Naive B cell (primary cell): ENCODE measurements around the gene RUNDC3A. TPM values are rescaled to one million over a fixed set of nuclear protein-coding genes. Genes with fewer than 3 reads are reported as not detected.

Experiments used
- ATAC-seq, 2 donors: fragments of 150-1000 bp; cut with Tn5 transposase; 2 replicates each; pipeline ENCODE4 v1.10.0; 2021; ENCODE audit warnings: low read depth in 2 of 2, mild to moderate bottlenecking in 2 of 2, moderate library complexity in 2 of 2
- DNase-seq: peaks from one replicate; pipeline ENCODE4 v3.0.0; 2022
- H3K27ac Mint-ChIP-seq, 6 donors: one replicate each; pipeline ENCODE4 v1.8.0; 2020 to 2022; ENCODE audit warnings: mild to moderate bottlenecking in 6 of 6, mixed read lengths in 6 of 6, moderate library complexity in 5 of 6, inconsistent platforms in 2 of 6
- H3K27me3 Mint-ChIP-seq, 3 donors: one replicate each; pipeline ENCODE4 v1.8.0; 2021 to 2022; ENCODE audit warnings: mixed read lengths in 3 of 3, mild to moderate bottlenecking in 1 of 3
- H3K36me3 Mint-ChIP-seq, 2 donors: one replicate each; pipeline ENCODE4 v1.8.0; 2020 to 2022; ENCODE audit warnings: mixed read lengths in 2 of 2, inconsistent platforms in 1 of 2, mild to moderate bottlenecking in 1 of 2
- H3K4me1 Mint-ChIP-seq, 3 donors: one replicate each; pipeline ENCODE4 v1.8.0; 2020 to 2022; ENCODE audit warnings: mixed read lengths in 3 of 3, inconsistent platforms in 1 of 3, mild to moderate bottlenecking in 1 of 3, moderate library complexity in 1 of 3
- H3K4me3 Mint-ChIP-seq, 8 donors: one replicate each; pipeline ENCODE4 v1.8.0; 2020 to 2022; ENCODE audit warnings: mild to moderate bottlenecking in 8 of 8, mixed read lengths in 8 of 8, moderate library complexity in 8 of 8, inconsistent platforms in 2 of 8
- H3K9me3 Mint-ChIP-seq, 7 donors: one replicate each; pipeline ENCODE4 v1.8.0; 2020 to 2022; ENCODE audit warnings: mixed read lengths in 7 of 7, mild to moderate bottlenecking in 5 of 7, inconsistent platforms in 2 of 7, moderate library complexity in 1 of 7
- polyA plus RNA-seq, 6 donors: library from polyadenylated mRNA; unstranded; fragments of 300-500 nt; fragmentation: Illumina TruSeq; gene quantifications; one replicate each; pipeline ENCODE4 v1.2.3, GENCODE V29; 2021; ENCODE audit warnings: low read depth in 6 of 6

Gene RUNDC3A
- polyA plus RNA-seq, result under 1 TPM in 2 of 6 donors, not detected in 4; 0.13 to 0.16 TPM

GRCh38 chr17:44308320-44308818, at the start of gene RUNDC3A:
TSS of gene RUNDC3A (plus strand) at chr17:44308601. CDS start at chr17:44308833, 232 bp downstream.
- peaks cover 0 to 5% (median 0%) of the 10 kb centered on the region in 7 donors for H3K9me3 Mint-ChIP-seq
- peaks cover 24 to 29% (median 25%) of the 10 kb centered on the region in 3 donors for H3K4me1 Mint-ChIP-seq
- peak within 1 kb of the TSS in 1 of 6 donors; percentile 15 for H3K27ac Mint-ChIP-seq

GRCh38 chr17:44258811-44259351, 49.5 kb upstream of the RUNDC3A start:
- Mint-ChIP-seq H3K27me3 (peaks cover 0 to 35% (median 27%) of the 10 kb centered on the region in 3 donors), H3K4me3 (no peak overlapping the region), H3K9me3 (peaks cover 0 to 5% (median 0%) of the 10 kb centered on the region in 7 donors), H3K4me1 (peaks cover 0 to 4% (median 0%) of the 10 kb centered on the region in 3 donors), H3K27ac (no peak overlapping the region), H3K36me3 (no peaks in the 10 kb centered on the region)
- no peak for ATAC-seq
- DNase-seq, result no peak

More at GRCh38 chr17:44308320-44308818, at the start of gene RUNDC3A:
- Mint-ChIP-seq H3K4me3 (peak within 1 kb of the TSS; percentile 21 to 89 (median 67)), H3K27me3 (peaks cover 30 to 75% (median 59%) of the 10 kb centered on the region in 3 donors), H3K36me3 (no peaks in the 10 kb centered on the region)
- ATAC-seq (peak; percentile 89 to 91), DNase-seq (peak; percentile 82)

- H3K27ac Mint-ChIP-seq, result no peak overlapping the region
- peaks cover 0 to 4% (median 0%) of the 10 kb centered on the region in 3 donors for H3K4me1 Mint-ChIP-seq
- peaks cover 0 to 25% (median 23%) of the 10 kb centered on the region in 3 donors for H3K27me3 Mint-ChIP-seq
- no peak for DNase-seq
- H3K4me3 Mint-ChIP-seq, result no peak overlapping the region
- peaks cover 0 to 5% (median 0%) of the 10 kb centered on the region in 7 donors for H3K9me3 Mint-ChIP-seq
- no peaks in the 10 kb centered on the region for H3K36me3 Mint-ChIP-seq
- ATAC-seq, result no peak
Observed at GRCh38 chr17:44260296-44260695, 48.1 kb upstream of the RUNDC3A start.

GRCh38 chr17:44262654-44263225, 45.7 kb upstream of the RUNDC3A start:
- Mint-ChIP-seq H3K4me3 (no peak overlapping the region), H3K4me1 (no peaks in the 10 kb centered on the region), H3K27ac (no peak overlapping the region), H3K36me3 (no peaks in the 10 kb centered on the region), H3K9me3 (peaks cover 0 to 1% (median 0%) of the 10 kb centered on the region in 7 donors), H3K27me3 (peaks cover 0 to 14% (median 9%) of the 10 kb centered on the region in 3 donors)
- no peak for DNase-seq
- ATAC-seq, result no peak

GRCh38 chr17:44263345-44263902, 45.0 kb upstream of the RUNDC3A start:
- Mint-ChIP-seq H3K4me3 (peak overlapping the region in 1 of 8 donors; percentile 69), H3K36me3 (no peaks in the 10 kb centered on the region), H3K27ac (peak overlapping the region in 1 of 6 donors; percentile 5), H3K27me3 (peaks cover 0 to 17% (median 9%) of the 10 kb centered on the region in 3 donors), H3K9me3 (peaks cover 0 to 1% (median 0%) of the 10 kb centered on the region in 7 donors), H3K4me1 (no peaks in the 10 kb centered on the region)
- ATAC-seq, result no peak
- no peak for DNase-seq

GRCh38 chr17:44266402-44267164, 41.8 kb upstream of the RUNDC3A start:
- Mint-ChIP-seq H3K27ac (peak overlapping the region in 1 of 6 donors; percentile 59), H3K27me3 (peaks cover 0 to 32% (median 10%) of the 10 kb centered on the region in 3 donors), H3K36me3 (no peaks in the 10 kb centered on the region), H3K9me3 (peaks cover 0 to 1% (median 0%) of the 10 kb centered on the region in 7 donors), H3K4me1 (no peaks in the 10 kb centered on the region), H3K4me3 (no peak overlapping the region)
- DNase-seq (no peak), ATAC-seq (no peak)

- H3K27me3 Mint-ChIP-seq, result peaks cover 0 to 37% (median 15%) of the 10 kb centered on the region in 3 donors
- DNase-seq (no peak), ATAC-seq (no peak)
- no peaks in the 10 kb centered on the region for H3K4me1 Mint-ChIP-seq
- H3K27ac Mint-ChIP-seq, result no peak overlapping the region
- peaks cover 0 to 1% (median 0%) of the 10 kb centered on the region in 7 donors for H3K9me3 Mint-ChIP-seq
- no peaks in the 10 kb centered on the region for H3K36me3 Mint-ChIP-seq
- no peak overlapping the region for H3K4me3 Mint-ChIP-seq
Observed at GRCh38 chr17:44267165-44267455, 41.3 kb upstream of the RUNDC3A start.

GRCh38 chr17:44267818-44268490, 40.4 kb upstream of the RUNDC3A start, which contains the start of gene SLC4A1:
TSS of gene SLC4A1 (minus strand) at chr17:44268135. CDS start at chr17:44262866, 5,269 bp downstream.
- Mint-ChIP-seq H3K4me3 (no peak within 1 kb of the TSS), H3K27ac (no peak within 1 kb of the TSS), H3K9me3 (peaks cover 0 to 3% (median 0%) of the 10 kb centered on the region in 7 donors), H3K36me3 (no peaks in the 10 kb centered on the region), H3K27me3 (peaks cover 0 to 39% (median 19%) of the 10 kb centered on the region in 3 donors), H3K4me1 (no peaks in the 10 kb centered on the region)
- no peak for ATAC-seq
- no peak for DNase-seq

GRCh38 chr17:44268709-44269534, 39.5 kb upstream of the RUNDC3A start:
- H3K36me3 Mint-ChIP-seq, result no peaks in the 10 kb centered on the region
- H3K27me3 Mint-ChIP-seq, result peaks cover 2 to 35% (median 18%) of the 10 kb centered on the region in 3 donors
- H3K4me3 Mint-ChIP-seq, result peak overlapping the region in 1 of 8 donors; percentile 83
- H3K9me3 Mint-ChIP-seq, result peaks cover 0 to 3% (median 0%) of the 10 kb centered on the region in 7 donors
- no peak overlapping the region for H3K27ac Mint-ChIP-seq
- DNase-seq (no peak), ATAC-seq (no peak)
- H3K4me1 Mint-ChIP-seq, result no peaks in the 10 kb centered on the region

- Mint-ChIP-seq H3K4me1 (no peaks in the 10 kb centered on the region), H3K27ac (no peak overlapping the region), H3K27me3 (peaks cover 5 to 42% (median 20%) of the 10 kb centered on the region in 3 donors), H3K4me3 (no peak overlapping the region), H3K36me3 (no peaks in the 10 kb centered on the region), H3K9me3 (peaks cover 0 to 3% (median 0%) of the 10 kb centered on the region in 7 donors)
- no peak for ATAC-seq
- no peak for DNase-seq
Observed at GRCh38 chr17:44269535-44270240, 38.7 kb upstream of the RUNDC3A start.

GRCh38 chr17:44272321-44272951, 36.0 kb upstream of the RUNDC3A start:
- no peaks in the 10 kb centered on the region for H3K36me3 Mint-ChIP-seq
- peak overlapping the region in 1 of 6 donors; percentile 79 for H3K27ac Mint-ChIP-seq
- no peak overlapping the region for H3K4me3 Mint-ChIP-seq
- ATAC-seq, result no peak
- peaks cover 0 to 2% (median 0%) of the 10 kb centered on the region in 7 donors for H3K9me3 Mint-ChIP-seq
- no peak for DNase-seq
- peaks cover 11 to 55% (median 26%) of the 10 kb centered on the region in 3 donors for H3K27me3 Mint-ChIP-seq
- no peaks in the 10 kb centered on the region for H3K4me1 Mint-ChIP-seq
